HG03103 (cell line): ENCODE data around the gene TMC2.

Experiments
- ATAC-seq: cut with Tn5 transposase; IDR thresholded peaks from one replicate; pipeline ENCODE4 v1.9.1; 2021; ENCODE audit warnings: low read depth; ENCODE audit not compliant: unreplicated experiment

The TMC2 gene

GRCh38 chr20:2576317-2576727 lies 39.9 kb downstream of the TMC2 start:
- ATAC-seq, result no peak

- no peak for ATAC-seq
Measured at GRCh38 chr20:2578475-2579192, 42.3 kb downstream of the TMC2 start.

- ATAC-seq, result no peak
Measured at GRCh38 chr20:2585811-2586210, 49.4 kb downstream of the TMC2 start.

- ATAC-seq, result no peak
Measured at GRCh38 chr20:2593756-2594155, 57.4 kb downstream of the TMC2 start.

- ATAC-seq, result no peak
Measured at GRCh38 chr20:2595076-2595475, 58.7 kb downstream of the TMC2 start.

GRCh38 chr20:2596673-2597279 lies 60.4 kb downstream of the TMC2 start:
- no peak for ATAC-seq

GRCh38 chr20:2599288-2600006 lies 63.1 kb downstream of the TMC2 start:
- no peak for ATAC-seq

- no peak for ATAC-seq
Measured at GRCh38 chr20:2602046-2602735, 65.8 kb downstream of the TMC2 start.

- ATAC-seq, result no peak
Measured at GRCh38 chr20:2602746-2603145, 66.4 kb downstream of the TMC2 start.

GRCh38 chr20:2603816-2604505 lies 67.6 kb downstream of the TMC2 start:
- no peak for ATAC-seq

GRCh38 chr20:2604506-2604835 lies 68.1 kb downstream of the TMC2 start:
- ATAC-seq, result no peak

GRCh38 chr20:2606507-2607006 lies 70.2 kb downstream of the TMC2 start:
- ATAC-seq, result no peak

- ATAC-seq, result no peak
Measured at GRCh38 chr20:2610326-2610725, 74.0 kb downstream of the TMC2 start.

- ATAC-seq, result no peak
Measured at GRCh38 chr20:2610941-2611720, 74.8 kb downstream of the TMC2 start.

GRCh38 chr20:2612073-2612472 lies 75.7 kb downstream of the TMC2 start:
- no peak for ATAC-seq

GRCh38 chr20:2616634-2617033 lies 80.3 kb downstream of the TMC2 start:
- ATAC-seq, result no peak

GRCh38 chr20:2617099-2617714 lies 80.8 kb downstream of the TMC2 start:
- no peak for ATAC-seq

GRCh38 chr20:2618815-2619214 lies 82.4 kb downstream of the TMC2 start:
- ATAC-seq, result no peak

- ATAC-seq, result no peak
Measured at GRCh38 chr20:2619337-2619736, 83.0 kb downstream of the TMC2 start.
